HepG2 (cell line): ENCODE measurements around the gene FFAR1. TPM values are rescaled to one million over a fixed set of nuclear protein-coding genes. Genes with fewer than 3 reads are reported as not detected.
A peak's percentile ranks its signal among the peaks of the same experiment; 100 is the strongest.

Source experiments
- ATAC-seq: fragments of 200-7000 bp; cut with Tn5 transposase; 3 replicates; pipeline ENCODE4 v1.9.1; 2020; ENCODE audit warnings: mild to moderate bottlenecking, moderate library complexity
- BruUV-seq: library from RNA; stranded (reverse); fragments of 400-500 nt; replicated peaks from 2 replicates; lab custom pipeline; 2021; lab: Mats Ljungman, UMichigan
- CTCF ChIA-PET: fragments of 300-600 bp; formaldehyde crosslinking; extraction: SDS; loops from one replicate; lab custom pipeline; 2021; ENCODE audit warnings: low total read pairs, inconsistent platforms, low intra/inter-chr PET ratio; lab: Yijun Ruan, JAX
- POLR2A ChIA-PET: fragments of 350-600 bp; sonication (Branson Sonifier 250); formaldehyde crosslinking; loops from one replicate; lab custom pipeline; 2020; ENCODE audit warnings: antibody characterized with exemption, inconsistent platforms; lab: Yijun Ruan, JAX
- DNase-seq: peaks from one replicate; pipeline ENCODE4 v3.0.0-alpha.2; 2015; ENCODE audit warnings: low spot score
- FAIRE-seq: peaks from 3 replicates; lab custom pipeline; 2011; peaks lifted over from hg19 to GRCh38; lab: Jason Lieb, UNC
- H2AFZ ChIP-seq: one replicate; pipeline ENCODE4 v1.6.1; 2011; ENCODE audit warnings: low read length, inconsistent platforms
- H3K27ac ChIP-seq: fragments of 300-600 bp; 3 replicates; pipeline ENCODE4 v1.8.0; 2011; ENCODE audit warnings: mixed run types, mild to moderate bottlenecking, mixed read lengths, low read length, inconsistent platforms; ENCODE audit not compliant: insufficient read depth; ENCODE audit errors: extremely low read length
- H3K27me3 ChIP-seq, 2 experiments: fragments of 200-600 bp in 1 of 2; 2 replicates in 1 of 2; 3 replicates in 1 of 2; pipeline versions ENCODE4 v1.6.0 to v1.8.0; 2011; ENCODE audit warnings: low read length in 2 of 2, mild to moderate bottlenecking in 2 of 2, moderate library complexity in 2 of 2, inconsistent platforms in 1 of 2; ENCODE audit not compliant: insufficient read depth in 2 of 2, control insufficient read depth in 1 of 2
- H3K36me3 ChIP-seq, 2 experiments: fragments of 200-600 bp in 1 of 2; replicated peaks in 1 of 2; 2 replicates in 1 of 2; 3 replicates in 1 of 2; pipeline versions ENCODE4 v1.5.1 to v1.8.0; 2011; ENCODE audit warnings: low read length in 2 of 2, inconsistent platforms in 1 of 2; ENCODE audit not compliant: insufficient read depth in 2 of 2, control insufficient read depth in 1 of 2
- H3K4me1 ChIP-seq: 2 replicates; pipeline ENCODE4 v1.5.1; 2012; ENCODE audit warnings: low read length, inconsistent platforms; ENCODE audit not compliant: insufficient read depth
- H3K4me2 ChIP-seq: 2 replicates; pipeline ENCODE4 v1.6.0; 2011; ENCODE audit warnings: low read depth, low read length, inconsistent platforms
- H3K4me3 ChIP-seq, 3 experiments: fragments of 200-600 bp in 1 of 3; sonication (generic), shearing (Covaris generic) in 1 of 3; replicated peaks in 1 of 3; 2 replicates each; pipeline ENCODE4 v1.5.1; 2011 to 2016; ENCODE audit warnings: low read length in 3 of 3, inconsistent platforms in 2 of 3, low read depth in 2 of 3, mild to moderate bottlenecking in 2 of 3, control low read depth in 1 of 3, mixed read lengths in 1 of 3; ENCODE audit not compliant: insufficient read depth in 1 of 3
- H3K79me2 ChIP-seq: one replicate; pipeline ENCODE4 v1.6.1; 2011; ENCODE audit warnings: low read length, inconsistent platforms; ENCODE audit not compliant: insufficient read depth
- H3K9ac ChIP-seq: 2 replicates; pipeline ENCODE4 v1.6.0; 2011; ENCODE audit warnings: mild to moderate bottlenecking, low read depth, low read length, inconsistent platforms; ENCODE audit not compliant: insufficient read depth
- H3K9me3 ChIP-seq: 2 replicates; pipeline ENCODE4 v1.5.1; 2012; ENCODE audit warnings: mild to moderate bottlenecking, low read length
- H4K20me1 ChIP-seq: 2 replicates; pipeline ENCODE4 v1.6.0; 2011; ENCODE audit warnings: inconsistent platforms, mild to moderate bottlenecking, low read length, moderate library complexity; ENCODE audit not compliant: insufficient read depth
- ARNTL ChIP-seq: sonication (generic); formaldehyde crosslinking; IDR thresholded peaks from 2 replicates; pipeline ENCODE4 v1.4.0; 2020; ENCODE audit warnings: mild to moderate bottlenecking, missing genetic modification reagents
- ATF2 ChIP-seq: sonication (generic); formaldehyde crosslinking; IDR thresholded peaks from 2 replicates; pipeline ENCODE4 v1.4.0; 2020; ENCODE audit warnings: missing genetic modification reagents
- BRCA1 ChIP-seq: sonication (generic); formaldehyde crosslinking; IDR thresholded peaks from 2 replicates; pipeline ENCODE4 v1.4.0; 2020; ENCODE audit warnings: missing genetic modification reagents
- CHD4 ChIP-seq: fragments of 200-600 bp; sonication (generic); IDR thresholded peaks from 2 replicates; pipeline ENCODE4 v1.7.0; 2017; ENCODE audit warnings: mild to moderate bottlenecking, low read length, borderline replicate concordance
- MXD3 ChIP-seq: IDR thresholded peaks from 2 replicates; pipeline ENCODE4 v1.6.1; 2016; ENCODE audit warnings: mild to moderate bottlenecking, missing biosample characterization, missing genetic modification reagents
- NCOA2 ChIP-seq: sonication (generic); formaldehyde crosslinking; IDR thresholded peaks from 2 replicates; pipeline ENCODE4 v1.8.0; 2022; ENCODE audit warnings: inconsistent platforms
- PATZ1 ChIP-seq: sonication (generic); formaldehyde crosslinking; IDR thresholded peaks from 2 replicates; pipeline ENCODE4 v1.4.0; 2020; ENCODE audit warnings: missing genetic modification reagents
- PHF5A ChIP-seq: IDR thresholded peaks from one replicate; pipeline ENCODE4 v1.6.1; 2018; ENCODE audit warnings: low read depth, missing genetic modification reagents; ENCODE audit not compliant: unreplicated experiment
- SKIL ChIP-seq: sonication (generic); formaldehyde crosslinking; IDR thresholded peaks from 2 replicates; pipeline ENCODE4 v1.8.0; 2022; ENCODE audit warnings: missing genetic modification reagents, mild to moderate bottlenecking, moderate library complexity, borderline replicate concordance
- THAP11 ChIP-seq: IDR thresholded peaks from 2 replicates; pipeline ENCODE4 v1.6.1; 2016; ENCODE audit warnings: missing biosample characterization, missing genetic modification reagents
- TP53 ChIP-seq: sonication (generic); formaldehyde crosslinking; conservative IDR thresholded peaks from 2 replicates; pipeline ENCODE4 v1.4.0; 2020; ENCODE audit warnings: missing genetic modification reagents
- ZNF232 ChIP-seq: sonication (generic); formaldehyde crosslinking; IDR thresholded peaks from 2 replicates; pipeline ENCODE4 v1.4.0; 2020; ENCODE audit warnings: missing genetic modification reagents, borderline replicate concordance
- ZNF430 ChIP-seq: sonication (generic); formaldehyde crosslinking; IDR thresholded peaks from 2 replicates; pipeline ENCODE4 v1.9.0; 2021; ENCODE audit warnings: mild to moderate bottlenecking, missing genetic modification reagents
- ZNF460 ChIP-seq: sonication (generic); formaldehyde crosslinking; IDR thresholded peaks from 2 replicates; pipeline ENCODE4 v1.5.1; 2020; ENCODE audit warnings: missing genetic modification reagents, mild to moderate bottlenecking, borderline replicate concordance
- ZNF556 ChIP-seq: sonication (generic); formaldehyde crosslinking; IDR thresholded peaks from 2 replicates; pipeline ENCODE4 v1.4.0; 2020; ENCODE audit warnings: mild to moderate bottlenecking, missing genetic modification reagents, borderline replicate concordance
- ZNF709 ChIP-seq: sonication (generic); formaldehyde crosslinking; IDR thresholded peaks from 2 replicates; pipeline ENCODE4 v1.5.0; 2020; ENCODE audit warnings: mild to moderate bottlenecking, missing genetic modification reagents
- WGBS: methylation state at CpG from one replicate; pipeline ENCODE4 v1.1.6; 2017; ENCODE audit warnings: low lambda C conversion rate; 5-methylcytosine and 5-hydroxymethylcytosine counted together
- in situ Hi-C: cut with HindIII; loops from 2 replicates; pipeline ENCODE4 v1.10.0; 2017; ENCODE audit warnings: low pct_unique_long_range_greater_than_20kb; ENCODE audit not compliant: extremely low pct_ligation_motif_present
- intact Hi-C: fragments of 100-400 bp; cut with micrococcal nuclease; formaldehyde crosslinking; loops from one replicate; pipeline ENCODE4 v1.10.0; 2022; ENCODE audit not compliant: unreplicated experiment
- polyA plus RNA-seq, 8 experiments: library from polyadenylated mRNA; depleted of rRNA in 3 of 8; stranded (reverse) in 7 of 8; unstranded in 1 of 8; fragments of >200 nt; fragmentation: Illumina TruSeq in 4 of 8; extraction: Trizol in 4 of 8; gene quantifications; 2 replicates each; pipeline versions ENCODE4 v1.2.1 to v1.2.3, GENCODE V29; 2011 to 2016; ENCODE audit warnings: low read depth in 4 of 8, missing spikeins in 1 of 8, mixed read lengths in 1 of 8; ENCODE audit not compliant: insufficient read depth in 1 of 8
- total RNA-seq, 5 experiments: library from RNA; depleted of rRNA; stranded (reverse); fragments of >200 nt; fragmentation: Illumina TruSeq; extraction: Trizol; gene quantifications; 2 replicates each; pipeline ENCODE4 v1.2.3, GENCODE V29; 2016; ENCODE audit warnings: low read depth in 1 of 5

Gene FFAR1
- total and polyA plus RNA-seq, 2 of the 13 experiments (the other 11 are each of a cell fraction or from before 2014, with no cell fraction given), result not detected

- in situ Hi-C loops (no loop called here), intact Hi-C loops (no loop called here)
- Histone ChIP-seq H3K9me3 (peaks cover 10% of the 10 kb centered on the region), H3K4me1 (peaks cover 54% of the 10 kb centered on the region), H3K9ac (no peak overlapping the region; the same call in 1 of the 2 replicates), H3K36me3 (no peaks in the 10 kb centered on the region), H3K79me2 (no peaks in the 10 kb centered on the region), H3K4me2 (peak overlapping the region; percentile 46), H3K27ac (peak overlapping the region; percentile 65), H3K4me3 (no peak overlapping the region; a peak in 1 of 6 replicates), H3K27me3 (no peaks in the 10 kb centered on the region), H2AFZ (no peak overlapping the region), H4K20me1 (no peaks in the 10 kb centered on the region)
- BruUV-seq, result no TSS peak
- CTCF ChIA-PET, result no interaction called here
- ATAC-seq, result peak; percentile 95
- DNase-seq, result peak; percentile 89
- POLR2A ChIA-PET, result interaction anchor here (1.4 kb wide), 1 partner anchor 40 kb away, joined by 4 read pairs; no protein-coding TSS in a partner anchor
- peak; percentile 96 for FAIRE-seq
- WGBS, result 21% methylated on average over 9 of the region's 9 CpGs
- TF ChIP-seq MXD3 (CRISPR knock-in tag) (peak; percentile 32; the same call in 1 of the 2 replicates), TP53 (CRISPR knock-in tag) (no peak), ZNF556 (CRISPR knock-in tag) (peak; percentile 85; the same call in 1 of the 2 replicates), ARNTL (CRISPR knock-in tag) (peak; percentile 79), THAP11 (peak; percentile 33; the same call in 1 of the 2 replicates), PHF5A (CRISPR knock-in tag) (peak; percentile 66), ZNF232 (0 out of 2 replicates have a peak, but pooled peaks have one; percentile 49), CHD4 (no peak; the same call in 1 of the 2 replicates), ZNF430 (peak; percentile 80; the same call in 1 of the 2 replicates), ATF2 (CRISPR knock-in tag) (peak; percentile 40; the same call in 1 of the 2 replicates), ZNF460 (no peak), NCOA2 (peak; percentile 51; the same call in 1 of the 2 replicates), PATZ1 (CRISPR knock-in tag) (peak; percentile 72), BRCA1 (no peak), ZNF709 (peak; percentile 87), SKIL (CRISPR knock-in tag) (peak; percentile 59; the same call in 1 of the 2 replicates)
Measured at GRCh38 chr19:35380450-35381124, 32.9 kb downstream of the FFAR1 start.
